NB4 (cell line): Measurements from ENCODE around the gene LMO7.

Source experiments
- CTCF ChIP-seq: IDR thresholded peaks from one replicate; pipeline ENCODE4 v1.5.1; 2012; ENCODE audit warnings: low read depth, low read length
- TF ChIP-seq, protein P1 (sequence below): IDR thresholded peaks from 2 replicates; pipeline ENCODE4 v1.6.1; 2011; ENCODE audit warnings: low read depth, low read length

GRCh38 chr13:75902166-75903104 is 266.3 kb downstream of the LMO7 start:
- no peak for TF ChIP-seq CTCF
- TF ChIP-seq, protein P1, sequence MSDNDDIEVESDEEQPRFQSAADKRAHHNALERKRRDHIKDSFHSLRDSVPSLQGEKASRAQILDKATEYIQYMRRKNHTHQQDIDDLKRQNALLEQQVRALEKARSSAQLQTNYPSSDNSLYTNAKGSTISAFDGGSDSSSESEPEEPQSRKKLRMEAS, result no peak
